NCI-H82 (cell line): ENCODE results near the gene FAAP24.
"Not testable (repeated sequence)": the region's sequence is repeated elsewhere in the genome, so short reads cannot be mapped to it uniquely, and the experiment has no call there.

Experiments
- DNase-seq: peaks from one replicate; lab custom pipeline; 2025; lab: John Stamatoyannopoulos, UW

Gene FAAP24

DNA sequence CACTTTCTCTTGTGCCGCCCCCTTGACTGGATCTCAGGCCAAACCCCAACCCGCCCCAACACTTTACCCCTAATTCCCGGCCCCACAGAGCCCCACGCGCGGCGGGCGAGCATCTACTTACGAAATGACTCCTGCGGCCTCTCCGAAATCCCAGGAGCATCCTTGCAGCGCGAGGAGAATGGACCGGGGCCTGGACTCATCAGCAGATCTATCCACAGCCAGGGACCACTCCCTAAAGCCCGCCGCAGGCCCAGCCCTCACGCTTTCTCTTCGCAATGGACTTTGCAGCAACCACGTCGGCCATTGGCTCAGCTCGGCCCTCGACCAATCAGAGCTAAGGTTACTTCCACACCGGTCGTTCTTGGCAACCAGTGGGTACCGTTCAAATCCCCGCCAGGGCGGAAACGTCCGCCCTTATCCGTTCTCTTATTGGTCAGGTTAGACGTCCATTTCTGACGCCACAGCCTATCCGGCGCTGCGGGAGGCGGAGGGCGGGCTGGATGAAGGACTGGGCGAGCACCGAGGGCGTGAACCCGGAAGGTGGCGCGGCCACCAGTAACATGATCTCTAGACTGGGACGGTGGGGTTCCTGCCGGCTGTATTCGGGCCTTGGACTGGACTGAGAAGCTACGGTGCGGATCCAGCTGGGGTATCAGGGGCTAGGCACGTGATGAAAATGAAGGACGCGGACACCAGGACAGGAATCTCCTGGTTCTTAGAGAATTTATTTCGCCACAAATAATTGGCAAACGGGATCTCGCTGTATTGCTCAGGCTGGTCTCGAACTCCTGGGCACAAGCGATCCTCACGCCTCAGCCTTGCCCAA lies at the start of gene FAAP24, which contains the start of gene CEP89:
Gene FAAP24 (plus strand): TSS at position 528 of the 826 bp plus-strand sequence. CDS start 955 bp downstream, outside the sequence.
Gene CEP89 (minus strand): TSS at position 244 of the 826 bp plus-strand sequence. CDS start 84 bp downstream, at position 160.
- DNase-seq: peak; percentile 100

- no peak for DNase-seq
Measured at GRCh38 chr19:32924200-32924599, 47.8 kb upstream of the FAAP24 start.

DNA sequence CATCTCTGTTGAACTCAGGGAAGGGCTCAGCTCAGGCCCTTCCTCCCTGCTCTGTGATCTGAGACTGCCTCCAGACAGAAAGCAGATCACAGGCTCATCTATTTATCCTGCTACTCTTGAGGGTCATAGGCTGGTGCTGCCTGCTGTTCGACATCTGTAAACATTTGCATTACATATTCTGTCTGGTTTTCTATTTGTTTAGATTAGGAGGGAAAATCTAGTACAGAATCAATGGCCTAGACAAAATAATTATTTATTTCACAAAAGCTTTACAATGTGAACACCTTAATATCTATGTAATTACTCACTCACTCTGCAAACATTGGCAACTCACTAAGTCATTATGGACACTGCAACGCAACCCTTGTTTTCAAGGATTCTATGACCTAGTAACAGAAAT lies 43.2 kb upstream of the FAAP24 start:
- DNase-seq: no peak

DNA sequence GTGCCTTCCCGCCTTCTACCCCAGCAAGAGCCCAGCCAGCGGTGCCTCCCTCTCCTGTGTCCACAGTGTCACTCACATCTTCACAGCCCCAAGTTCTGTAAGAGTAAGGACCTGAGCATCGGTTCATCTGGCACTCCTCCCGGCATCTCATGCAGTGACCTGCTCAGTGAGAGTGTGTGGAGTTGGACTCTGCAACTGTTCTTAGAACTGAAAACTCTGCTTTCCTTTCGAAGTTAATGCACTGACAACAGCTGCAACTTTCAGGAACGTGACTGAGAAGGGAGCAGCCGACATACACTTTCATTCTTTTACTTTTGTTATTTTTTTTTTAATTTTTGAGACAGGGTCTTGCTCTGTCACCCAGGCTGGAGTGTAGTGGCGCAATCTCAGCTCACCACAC lies 41.5 kb upstream of the FAAP24 start:
- no peak for DNase-seq

DNA sequence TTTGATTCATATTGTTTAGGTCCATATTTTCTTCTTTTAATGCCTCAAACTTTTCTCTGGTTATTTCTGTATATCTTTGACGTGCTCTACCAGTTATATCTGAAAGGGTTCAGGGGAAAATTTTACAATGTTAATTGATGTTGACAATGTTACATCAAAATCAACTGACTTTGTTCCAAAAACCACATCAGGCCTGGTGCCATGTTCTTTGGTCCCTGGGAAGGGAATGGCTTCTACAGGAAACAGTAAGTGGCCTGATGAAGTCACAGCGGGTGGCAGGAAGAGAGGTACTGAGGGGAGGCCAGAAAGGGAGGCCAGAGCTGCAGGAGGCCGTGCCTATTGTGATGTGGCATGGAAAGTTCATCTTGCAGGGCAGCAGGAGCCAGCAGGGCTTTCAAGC lies 38.5 kb upstream of the FAAP24 start:
- no peak for DNase-seq

GRCh38 chr19:32935629-32936028 lies 36.4 kb upstream of the FAAP24 start:
- no peak for DNase-seq

DNA sequence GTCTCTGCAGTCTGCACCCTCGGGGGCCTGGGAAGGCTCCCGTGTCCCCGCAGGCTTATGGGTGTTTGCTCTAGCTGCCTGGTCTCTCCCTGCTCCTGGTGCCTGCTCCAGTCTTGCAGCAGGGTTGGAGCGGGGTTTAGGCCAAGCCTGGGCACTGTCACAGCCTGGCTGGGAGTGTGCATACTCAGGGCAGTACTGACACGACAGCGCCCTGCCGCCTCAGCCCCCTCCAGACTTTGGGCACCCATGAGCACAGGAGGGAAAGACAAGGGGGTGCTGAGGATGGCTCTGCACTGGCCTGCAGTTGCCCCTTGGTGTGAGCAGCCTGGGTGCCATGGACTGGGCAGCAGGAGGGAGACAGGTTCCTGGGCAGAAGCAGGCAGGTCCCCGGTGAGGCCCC lies 36.0 kb upstream of the FAAP24 start:
- DNase-seq: no peak

DNA sequence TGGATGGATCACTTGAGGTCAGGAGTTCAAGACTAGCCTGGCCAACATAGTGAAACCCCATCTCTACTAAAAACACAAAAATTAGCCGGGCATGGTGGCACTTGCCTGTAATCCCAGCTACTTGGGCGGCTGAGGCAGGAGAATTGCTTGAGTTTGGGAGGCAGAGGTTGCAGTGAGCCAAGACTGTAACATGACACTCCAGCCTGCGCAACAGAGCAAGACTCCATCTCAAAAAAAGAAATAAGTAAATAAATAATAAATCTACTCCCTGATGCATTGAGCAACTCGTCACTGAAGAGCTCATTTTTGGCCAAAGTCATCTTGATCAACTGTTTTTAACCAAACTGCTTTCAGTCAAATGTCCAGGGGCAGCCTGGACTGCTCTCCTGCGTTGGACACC lies 30.8 kb upstream of the FAAP24 start:
- DNase-seq: not testable (repeated sequence)

DNA sequence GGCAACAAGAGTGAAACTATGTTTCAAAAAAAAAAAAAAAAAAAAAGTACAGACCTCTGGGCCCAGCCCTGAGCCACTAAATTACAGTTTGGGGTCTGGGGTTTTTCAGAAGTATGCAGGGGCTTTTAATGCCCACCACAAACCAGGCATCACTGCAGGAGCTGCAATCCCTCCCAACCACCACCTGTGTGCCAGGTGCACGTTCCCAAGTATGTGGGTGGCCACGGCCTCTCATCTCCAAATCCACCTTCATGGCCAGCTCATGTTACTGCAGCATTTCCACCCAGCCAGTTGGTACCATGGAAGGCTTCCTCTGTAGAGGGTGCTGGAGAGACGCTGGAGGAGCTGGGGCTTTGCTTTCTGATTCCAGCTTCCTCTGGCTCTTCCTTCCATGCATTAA lies 26.8 kb upstream of the FAAP24 start:
- DNase-seq: no peak

DNA sequence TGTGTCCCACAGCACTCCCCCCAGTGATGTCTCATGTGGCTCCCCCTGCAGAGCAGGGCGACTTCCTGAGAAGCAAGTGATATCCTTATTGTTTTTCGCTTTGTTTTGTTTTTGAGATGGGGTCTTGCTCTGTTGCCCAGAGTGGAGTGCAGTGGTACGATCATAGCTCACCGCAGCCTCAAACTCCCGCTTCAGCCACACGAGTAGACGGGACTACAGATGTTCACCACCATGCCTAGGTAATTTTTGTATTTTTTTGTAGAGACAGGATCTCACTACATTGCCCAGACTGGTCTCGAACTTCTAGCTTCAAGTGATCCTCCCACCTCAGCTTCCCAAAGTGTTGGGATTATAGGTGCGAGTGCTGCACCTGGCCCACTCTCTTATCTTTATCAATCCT lies 5.3 kb upstream of the FAAP24 start:
- no peak for DNase-seq

- DNase-seq: no peak
Measured at GRCh38 chr19:32969549-32969948, 2.5 kb upstream of the FAAP24 start.

DNA sequence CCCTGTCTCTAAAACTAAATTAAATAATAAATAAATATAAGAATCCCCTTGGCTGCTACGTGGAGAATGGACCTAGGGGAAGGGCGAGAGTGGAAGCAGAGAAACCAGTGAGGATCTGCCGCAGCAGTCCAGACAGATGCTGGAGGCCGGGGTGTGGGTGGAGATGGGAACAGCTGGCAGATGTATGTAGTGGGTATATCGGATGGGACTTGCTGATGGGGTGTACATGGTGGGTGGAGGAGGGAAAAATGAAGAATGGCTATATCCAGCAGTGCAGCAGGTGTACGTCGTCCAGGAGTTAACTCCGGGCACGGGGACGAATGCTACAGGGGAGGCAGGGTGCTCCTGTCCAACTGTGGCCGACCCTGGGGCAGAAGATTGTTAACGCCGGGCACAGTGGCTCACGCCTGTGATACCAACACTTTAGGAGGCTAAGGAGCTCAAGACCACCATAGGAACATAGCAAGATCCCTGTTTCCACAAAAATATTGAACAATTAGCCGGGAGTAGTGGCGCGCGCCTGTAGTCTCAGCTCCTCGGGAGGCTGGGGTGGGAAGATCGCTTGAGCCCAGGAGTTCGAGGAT lies 938 bp upstream of the FAAP24 start:
- DNase-seq: no peak

DNA sequence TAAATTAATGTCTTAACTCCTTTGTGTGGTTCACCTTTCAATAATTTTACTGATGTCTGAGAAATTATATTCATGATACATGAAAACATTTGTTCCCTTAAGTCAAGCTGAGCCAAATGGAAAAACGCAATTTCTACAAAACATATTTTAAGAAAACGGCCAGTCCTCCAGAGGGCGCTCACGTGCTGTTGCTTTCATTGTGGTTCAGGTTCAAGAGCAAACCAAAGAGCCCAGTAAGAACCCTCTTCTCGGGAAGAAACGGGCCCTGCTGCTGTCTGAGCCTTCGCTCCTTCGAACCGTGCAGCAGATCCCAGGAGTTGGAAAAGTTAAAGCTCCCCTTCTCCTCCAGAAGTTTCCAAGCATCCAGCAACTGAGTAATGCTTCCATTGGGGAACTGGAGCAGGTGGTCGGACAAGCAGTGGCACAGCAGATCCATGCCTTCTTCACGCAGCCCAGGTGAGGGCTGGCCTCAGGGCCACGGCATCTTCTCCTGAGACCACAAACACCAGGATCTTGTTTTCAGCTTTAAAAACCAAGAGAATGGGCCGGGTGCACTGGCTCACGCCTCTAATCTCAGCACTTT lies 4.3 kb downstream of the FAAP24 start:
- DNase-seq: peak; percentile 82

DNA sequence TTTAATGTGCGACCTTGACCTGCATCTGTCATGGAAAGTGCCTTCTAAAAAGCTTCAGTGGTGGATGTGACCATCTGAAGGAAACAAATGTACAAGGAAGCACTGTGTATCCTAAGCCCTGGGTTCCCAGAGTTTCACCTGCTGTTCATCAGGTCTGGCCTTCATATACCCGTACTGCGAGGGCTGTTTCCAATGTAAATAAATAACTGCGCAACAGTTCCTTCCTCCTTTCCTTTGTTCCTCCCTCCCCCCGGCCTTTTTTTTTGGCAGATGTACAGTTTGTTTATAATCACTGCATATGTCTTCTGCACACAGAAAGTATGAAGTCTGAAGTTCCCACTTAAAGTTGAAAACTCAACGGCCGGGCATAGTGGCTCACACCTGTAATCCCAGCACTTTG lies 5.2 kb downstream of the FAAP24 start:
- no peak for DNase-seq

DNA sequence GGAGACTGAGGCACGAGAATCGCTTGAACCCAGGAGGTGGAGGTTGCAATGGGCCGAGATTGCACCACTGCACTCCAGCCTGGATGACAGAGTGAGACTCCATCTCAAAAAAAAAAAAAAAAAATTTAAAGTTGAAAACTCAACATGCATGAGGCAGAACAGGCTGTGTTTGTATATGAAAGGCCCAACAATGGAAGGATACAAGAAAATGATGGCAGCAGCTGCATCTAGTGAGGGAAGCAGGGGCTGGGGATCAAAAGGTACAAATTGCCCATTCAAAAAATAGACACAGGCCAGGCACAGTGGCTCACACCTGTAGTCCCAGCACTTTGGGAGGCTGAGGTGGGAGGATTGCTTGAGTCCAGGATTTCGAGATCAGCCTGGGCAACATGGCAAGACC lies 5.8 kb downstream of the FAAP24 start:
- DNase-seq: not testable (repeated sequence)

GRCh38 chr19:32979807-32980206 lies 7.8 kb downstream of the FAAP24 start:
- not testable (repeated sequence) for DNase-seq

- not testable (repeated sequence) for DNase-seq
Measured at GRCh38 chr19:32982488-32982887, 10.4 kb downstream of the FAAP24 start.

GRCh38 chr19:32988254-32988653 lies 16.2 kb downstream of the FAAP24 start:
- DNase-seq: not testable (repeated sequence)

DNA sequence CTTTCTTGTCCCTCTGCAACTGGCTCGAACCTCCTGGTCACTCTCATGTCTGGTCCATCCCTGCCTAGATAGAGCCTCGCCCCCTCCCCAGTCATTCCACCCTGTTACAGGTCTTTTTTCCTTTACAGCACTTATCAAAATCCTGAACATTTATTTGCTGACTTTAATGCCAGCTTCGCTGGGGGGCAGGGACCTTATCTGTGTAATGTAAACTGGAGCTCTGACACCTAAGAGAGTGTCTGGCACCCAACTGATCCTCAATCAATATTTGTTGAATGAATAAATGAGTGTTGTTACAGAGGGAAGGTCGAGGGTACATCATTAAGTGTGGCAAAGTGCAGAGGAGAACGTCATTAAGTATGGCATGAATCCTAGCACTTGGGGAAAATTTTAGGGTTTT lies 16.7 kb downstream of the FAAP24 start:
- DNase-seq: no peak

- not testable (repeated sequence) for DNase-seq
Measured at GRCh38 chr19:32995966-32996365, 23.9 kb downstream of the FAAP24 start.

DNA sequence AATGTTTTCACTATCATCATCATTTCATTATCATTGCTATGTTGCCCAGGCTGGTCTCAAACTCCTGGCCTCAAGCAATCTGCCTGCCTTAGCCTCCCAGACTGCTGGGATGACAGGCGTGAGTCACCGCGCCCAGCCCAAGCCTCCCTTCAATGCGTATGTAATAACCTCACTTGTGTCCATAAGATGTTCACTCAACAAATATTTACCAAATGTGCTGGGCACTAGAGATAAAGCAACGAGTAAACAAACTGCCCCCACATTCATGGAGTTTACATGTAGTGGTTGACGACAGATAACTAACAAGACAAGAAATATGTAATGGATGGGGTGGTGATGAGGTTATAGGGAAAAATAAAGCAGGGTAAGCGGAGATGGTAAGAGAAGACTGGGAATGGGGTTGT lies 25.0 kb downstream of the FAAP24 start:
- not testable (repeated sequence) for DNase-seq

- DNase-seq: no peak
Measured at GRCh38 chr19:32997716-32998355, 25.8 kb downstream of the FAAP24 start.

GRCh38 chr19:32998722-32999121 lies 26.7 kb downstream of the FAAP24 start:
- no peak for DNase-seq
